ENCODE data around the gene ACOX2. TPM values are rescaled to one million over a fixed set of nuclear protein-coding genes. Genes with fewer than 3 reads are reported as not detected.

ACOX2 gene
- total and polyA plus RNA-seq, 2 donors (not counting 3 experiments of a cell fraction or from before 2014, with no cell fraction given) = 1.5 to 10.5 TPM

DNA sequence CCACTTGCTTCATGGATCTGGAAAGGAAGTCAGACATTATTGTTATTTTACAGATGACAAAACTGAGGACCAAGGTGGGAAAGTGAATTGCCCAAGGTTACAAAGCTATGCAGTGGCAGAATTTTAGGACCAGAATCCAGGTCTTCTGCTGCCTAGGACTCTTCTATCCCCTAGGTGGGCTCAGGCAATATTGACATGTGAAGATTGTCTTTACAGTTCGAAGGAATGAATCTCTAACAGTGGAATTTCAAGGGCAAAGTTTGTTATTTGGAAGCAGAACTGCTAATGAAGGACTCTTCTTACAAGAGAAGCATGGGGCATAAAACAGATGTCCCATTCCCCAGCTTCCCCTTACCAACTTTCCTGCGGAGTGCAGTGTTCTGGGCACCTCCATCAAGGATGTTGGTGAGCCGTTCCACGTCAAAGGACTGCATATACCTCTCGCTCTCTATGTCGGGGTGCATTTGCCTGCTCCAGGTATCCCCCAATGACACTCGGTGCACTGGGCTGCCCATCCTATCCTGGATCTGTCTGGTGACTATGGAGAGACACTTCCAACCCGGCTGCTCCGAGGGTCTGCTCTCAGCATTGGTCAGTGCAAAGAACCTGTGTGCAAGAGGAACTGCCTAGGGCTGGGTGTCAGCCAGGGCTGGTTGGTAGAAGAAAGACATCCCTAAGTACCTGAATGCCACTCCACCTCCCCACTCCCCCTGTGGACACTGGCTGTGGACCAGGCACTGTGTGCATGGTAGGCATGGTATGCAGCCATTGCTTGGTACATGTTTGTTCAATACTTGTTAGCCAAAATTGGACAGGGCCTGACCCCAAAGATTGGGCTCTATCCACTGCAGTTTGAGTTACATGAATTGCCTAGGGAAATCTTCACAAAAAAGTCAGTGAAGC, 2.1 kb downstream of the ACOX2 start:
- Histone ChIP-seq H3K9me1 (replicated peaks; ENCODE audit: control insufficient read depth, extremely low read depth, insufficient read depth, low read length) (no peaks in the 10 kb centered on the region), H3K36me3 (ENCODE audit: control insufficient read depth in 2 of 2, extremely low read depth in 1 of 2, insufficient read depth in 2 of 2, low read length in 2 of 2) (no peaks in the 10 kb centered on the region), H3K4me2 (ENCODE audit: insufficient read depth, low read length) (no peak overlapping the region), H3K9me3 (replicated peaks; ENCODE audit: control insufficient read depth, insufficient read depth, low read length) (no peaks in the 10 kb centered on the region), H3K4me3 (replicated peaks in 1 of 3; ENCODE audit: insufficient read depth in 1 of 3, low read depth in 1 of 3, low read length in 3 of 3) (no peak overlapping the region), H3K27ac (ENCODE audit: insufficient read depth, low read depth, low read length) (no peak overlapping the region), H2AFZ (ENCODE audit: low read depth, low read length) (no peak overlapping the region), H4K20me1 (replicated peaks; ENCODE audit: control insufficient read depth, extremely low read depth, insufficient read depth, low read length) (no peaks in the 10 kb centered on the region), H3K27me3 (ENCODE audit: control insufficient read depth in 2 of 2, insufficient read depth in 2 of 2, low read length in 2 of 2) (no peaks in the 10 kb centered on the region), H3K4me1 (ENCODE audit: control insufficient read depth, extremely low read depth, insufficient read depth, low read length) (peaks cover 6% of the 10 kb centered on the region), H3K79me2 (ENCODE audit: control insufficient read depth, insufficient read depth, low read length) (no peaks in the 10 kb centered on the region), H3K9ac (replicated peaks; ENCODE audit: extremely low read depth, insufficient read depth, low read length) (no peak overlapping the region)
- no TSS peak for BruUV-seq (replicated peaks)
- ChIA-PET POLR2A (no interaction called here), CTCF (interaction anchor here (1.2 to 3.6 kb wide), 3 partner anchors 71 to 228 kb away, joined by 4 to 18 read pairs (median 12); partner anchors contain the start of genes HTD2 and RPP14)
- TF ChIP-seq JUN (IDR thresholded peaks at IDR 0.05; ENCODE audit: borderline replicate concordance, insufficient read depth, insufficient read length, low read depth) (no peak), FOS (IDR thresholded peaks at IDR 0.05; ENCODE audit: borderline replicate concordance, insufficient read depth, low read length) (no peak), MYC (IDR thresholded peaks at IDR 0.05; ENCODE audit: low read depth, low read length) (no peak), EZH2 (IDR thresholded peaks at IDR 0.05; ENCODE audit: borderline replicate concordance, low read depth, low read length, severe bottlenecking) (no peak), GATA2 (IDR thresholded peaks at IDR 0.05; ENCODE audit: insufficient read depth, insufficient read length, low read depth, low read length) (no peak), POLR2AphosphoS5 (IDR thresholded peaks at IDR 0.05; ENCODE audit: insufficient read depth, low read depth, low read length) (no peak), POLR2A (IDR thresholded peaks at IDR 0.05; ENCODE audit: low read depth, low read length) (no peak)
- TF ChIP-seq, protein P1, sequence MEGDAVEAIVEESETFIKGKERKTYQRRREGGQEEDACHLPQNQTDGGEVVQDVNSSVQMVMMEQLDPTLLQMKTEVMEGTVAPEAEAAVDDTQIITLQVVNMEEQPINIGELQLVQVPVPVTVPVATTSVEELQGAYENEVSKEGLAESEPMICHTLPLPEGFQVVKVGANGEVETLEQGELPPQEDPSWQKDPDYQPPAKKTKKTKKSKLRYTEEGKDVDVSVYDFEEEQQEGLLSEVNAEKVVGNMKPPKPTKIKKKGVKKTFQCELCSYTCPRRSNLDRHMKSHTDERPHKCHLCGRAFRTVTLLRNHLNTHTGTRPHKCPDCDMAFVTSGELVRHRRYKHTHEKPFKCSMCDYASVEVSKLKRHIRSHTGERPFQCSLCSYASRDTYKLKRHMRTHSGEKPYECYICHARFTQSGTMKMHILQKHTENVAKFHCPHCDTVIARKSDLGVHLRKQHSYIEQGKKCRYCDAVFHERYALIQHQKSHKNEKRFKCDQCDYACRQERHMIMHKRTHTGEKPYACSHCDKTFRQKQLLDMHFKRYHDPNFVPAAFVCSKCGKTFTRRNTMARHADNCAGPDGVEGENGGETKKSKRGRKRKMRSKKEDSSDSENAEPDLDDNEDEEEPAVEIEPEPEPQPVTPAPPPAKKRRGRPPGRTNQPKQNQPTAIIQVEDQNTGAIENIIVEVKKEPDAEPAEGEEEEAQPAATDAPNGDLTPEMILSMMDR (IDR thresholded peaks at IDR 0.05; ENCODE audit: extremely low read depth in 1 of 2, insufficient read depth in 1 of 2, low read depth in 1 of 2, low read length in 2 of 2) = no peak
- TF ChIP-seq, protein P2, sequence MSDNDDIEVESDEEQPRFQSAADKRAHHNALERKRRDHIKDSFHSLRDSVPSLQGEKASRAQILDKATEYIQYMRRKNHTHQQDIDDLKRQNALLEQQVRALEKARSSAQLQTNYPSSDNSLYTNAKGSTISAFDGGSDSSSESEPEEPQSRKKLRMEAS (IDR thresholded peaks at IDR 0.05; ENCODE audit: insufficient read depth, insufficient read length) = no peak
- intact Hi-C loops (cut with micrococcal nuclease) (no loop called here), dilution Hi-C loops (cut with MboI; ENCODE audit: extremely low pct_ligation_motif_present, low sequenced_read_pairs) (no loop called here)
- no peak for DNase-seq (ENCODE audit: low read depth, low spot score)
- FAIRE-seq = no peak
